ENCODE results near the gene HAUS3.

GRCh38 chr4:2193326-2193725 is 48.6 kb downstream of the HAUS3 start:
- TF ChIP-seq, protein P1, sequence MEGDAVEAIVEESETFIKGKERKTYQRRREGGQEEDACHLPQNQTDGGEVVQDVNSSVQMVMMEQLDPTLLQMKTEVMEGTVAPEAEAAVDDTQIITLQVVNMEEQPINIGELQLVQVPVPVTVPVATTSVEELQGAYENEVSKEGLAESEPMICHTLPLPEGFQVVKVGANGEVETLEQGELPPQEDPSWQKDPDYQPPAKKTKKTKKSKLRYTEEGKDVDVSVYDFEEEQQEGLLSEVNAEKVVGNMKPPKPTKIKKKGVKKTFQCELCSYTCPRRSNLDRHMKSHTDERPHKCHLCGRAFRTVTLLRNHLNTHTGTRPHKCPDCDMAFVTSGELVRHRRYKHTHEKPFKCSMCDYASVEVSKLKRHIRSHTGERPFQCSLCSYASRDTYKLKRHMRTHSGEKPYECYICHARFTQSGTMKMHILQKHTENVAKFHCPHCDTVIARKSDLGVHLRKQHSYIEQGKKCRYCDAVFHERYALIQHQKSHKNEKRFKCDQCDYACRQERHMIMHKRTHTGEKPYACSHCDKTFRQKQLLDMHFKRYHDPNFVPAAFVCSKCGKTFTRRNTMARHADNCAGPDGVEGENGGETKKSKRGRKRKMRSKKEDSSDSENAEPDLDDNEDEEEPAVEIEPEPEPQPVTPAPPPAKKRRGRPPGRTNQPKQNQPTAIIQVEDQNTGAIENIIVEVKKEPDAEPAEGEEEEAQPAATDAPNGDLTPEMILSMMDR (IDR thresholded peaks at IDR 0.05), result no peak
- TF ChIP-seq POLR2A (IDR thresholded peaks at IDR 0.05), result no peak

Data from uterus (tissue), 2 donors.